Measurements from ENCODE around the gene CFAP100.

The CFAP100 gene

GRCh38 chr3:126456766-126457388, 62.2 kb downstream of the CFAP100 start:
- TF ChIP-seq POLR2AphosphoS5 (IDR thresholded peaks at IDR 0.05; ENCODE audit: low read depth, low read length) (no peak), SIN3A (IDR thresholded peaks at IDR 0.05; ENCODE audit: borderline replicate concordance, insufficient read depth, low read length) (no peak), REST (IDR thresholded peaks at IDR 0.05; ENCODE audit: insufficient read depth in 1 of 2, low read depth in 2 of 2, low read length in 2 of 2) (no peak), FOXP2 (optimal IDR thresholded peaks at IDR 0.05; ENCODE audit: borderline replicate concordance, extremely low read depth, extremely low read length, insufficient read depth) (no peak), TAF1 (IDR thresholded peaks at IDR 0.05; ENCODE audit: borderline replicate concordance, insufficient read depth, low read length) (no peak)

GRCh38 chr3:126459111-126459762, 64.5 kb downstream of the CFAP100 start:
- TF ChIP-seq SIN3A (IDR thresholded peaks at IDR 0.05; ENCODE audit: borderline replicate concordance, insufficient read depth, low read length): no peak
- TF ChIP-seq TAF1 (IDR thresholded peaks at IDR 0.05; ENCODE audit: borderline replicate concordance, insufficient read depth, low read length): no peak
- TF ChIP-seq REST (IDR thresholded peaks at IDR 0.05; ENCODE audit: insufficient read depth in 1 of 2, low read depth in 2 of 2, low read length in 2 of 2): no peak
- no peak for TF ChIP-seq POLR2AphosphoS5 (IDR thresholded peaks at IDR 0.05; ENCODE audit: low read depth, low read length)
- no peak for TF ChIP-seq FOXP2 (optimal IDR thresholded peaks at IDR 0.05; ENCODE audit: borderline replicate concordance, extremely low read depth, extremely low read length, insufficient read depth)

GRCh38 chr3:126459763-126460127, 65.0 kb downstream of the CFAP100 start:
- no peak for TF ChIP-seq TAF1 (IDR thresholded peaks at IDR 0.05; ENCODE audit: borderline replicate concordance, insufficient read depth, low read length)
- no peak for TF ChIP-seq FOXP2 (optimal IDR thresholded peaks at IDR 0.05; ENCODE audit: borderline replicate concordance, extremely low read depth, extremely low read length, insufficient read depth)
- no peak for TF ChIP-seq POLR2AphosphoS5 (IDR thresholded peaks at IDR 0.05; ENCODE audit: low read depth, low read length)
- no peak for TF ChIP-seq SIN3A (IDR thresholded peaks at IDR 0.05; ENCODE audit: borderline replicate concordance, insufficient read depth, low read length)
- TF ChIP-seq REST (IDR thresholded peaks at IDR 0.05; ENCODE audit: insufficient read depth in 1 of 2, low read depth in 2 of 2, low read length in 2 of 2): no peak

- TF ChIP-seq REST (IDR thresholded peaks at IDR 0.05; ENCODE audit: insufficient read depth in 1 of 2, low read depth in 2 of 2, low read length in 2 of 2) (no peak), FOXP2 (optimal IDR thresholded peaks at IDR 0.05; ENCODE audit: borderline replicate concordance, extremely low read depth, extremely low read length, insufficient read depth) (no peak), SIN3A (IDR thresholded peaks at IDR 0.05; ENCODE audit: borderline replicate concordance, insufficient read depth, low read length) (no peak), POLR2AphosphoS5 (IDR thresholded peaks at IDR 0.05; ENCODE audit: low read depth, low read length) (no peak), TAF1 (IDR thresholded peaks at IDR 0.05; ENCODE audit: borderline replicate concordance, insufficient read depth, low read length) (no peak)
Measured at GRCh38 chr3:126460381-126460780, 65.7 kb downstream of the CFAP100 start.
